ENCODE results near the gene OPRM1. TPM values are rescaled to one million over a fixed set of nuclear protein-coding genes. Genes with fewer than 3 reads are reported as not detected.

OPRM1 gene
- total RNA-seq, 1 experiment from 2014 or later: not detected

- no peak overlapping the region for H3K27ac Mint-ChIP-seq (ENCODE audit: unreplicated experiment)
- no peaks in the 10 kb centered on the region for H3K9me3 Mint-ChIP-seq (ENCODE audit: unreplicated experiment)
- Histone ChIP-seq H3K36me3 (ENCODE audit: control insufficient read depth, insufficient read depth, low read length) (no peaks in the 10 kb centered on the region), H3K27me3 (replicated peaks; ENCODE audit: control insufficient read depth, insufficient read depth, low read length) (no peaks in the 10 kb centered on the region), H3K4me1 (no peaks in the 10 kb centered on the region), H3K9me3 (no peaks in the 10 kb centered on the region), H3K4me3 (ENCODE audit: low read depth, low read length) (no peak overlapping the region)
- no peaks in the 10 kb centered on the region for H3K4me1 Mint-ChIP-seq (ENCODE audit: low read depth, unreplicated experiment)
- H3K36me3 Mint-ChIP-seq (ENCODE audit: insufficient read depth, unreplicated experiment): no peaks in the 10 kb centered on the region
- CTCF ChIA-PET: no interaction called here
- H3K4me3 Mint-ChIP-seq (ENCODE audit: unreplicated experiment): no peak overlapping the region
- POLR2A ChIA-PET: no interaction called here
- no TSS peak for BruUV-seq (replicated peaks)
- TF ChIP-seq CTCF (IDR thresholded peaks at IDR 0.05; ENCODE audit: insufficient read depth in 1 of 2, low read depth in 1 of 2, low read length in 1 of 2, severe bottlenecking in 1 of 2, unreplicated experiment in 1 of 2): no peak
- peaks cover under 1% of the 10 kb centered on the region for H3K27me3 Mint-ChIP-seq (ENCODE audit: insufficient read depth, unreplicated experiment)
- DNase-seq: no peak
- intact Hi-C loops (cut with micrococcal nuclease; ENCODE audit: unreplicated experiment): no loop called here
These were observed 174.7 kb downstream of the OPRM1 start for GRCh38 chr6:154213782-154214181.

GRCh38 chr6:154218301-154218700 lies 179.3 kb downstream of the OPRM1 start:
- ChIA-PET POLR2A (no interaction called here), CTCF (no interaction called here)
- no peaks in the 10 kb centered on the region for H3K9me3 Mint-ChIP-seq (ENCODE audit: unreplicated experiment)
- no TSS peak for BruUV-seq (replicated peaks)
- no peak overlapping the region for H3K4me3 ChIP-seq (ENCODE audit: low read depth, low read length)
- no peak overlapping the region for H3K27ac Mint-ChIP-seq (ENCODE audit: unreplicated experiment)
- intact Hi-C loops (cut with micrococcal nuclease; ENCODE audit: unreplicated experiment): no loop called here
- H3K4me1 Mint-ChIP-seq (ENCODE audit: low read depth, unreplicated experiment): no peaks in the 10 kb centered on the region
- H3K27me3 Mint-ChIP-seq (ENCODE audit: insufficient read depth, unreplicated experiment): peaks cover 5% of the 10 kb centered on the region
- no peaks in the 10 kb centered on the region for H3K4me1 ChIP-seq
- H3K27me3 ChIP-seq (replicated peaks; ENCODE audit: control insufficient read depth, insufficient read depth, low read length): no peaks in the 10 kb centered on the region
- H3K4me3 Mint-ChIP-seq (ENCODE audit: unreplicated experiment): no peak overlapping the region
- DNase-seq: no peak
- no peaks in the 10 kb centered on the region for H3K9me3 ChIP-seq
- no peaks in the 10 kb centered on the region for H3K36me3 ChIP-seq (ENCODE audit: control insufficient read depth, insufficient read depth, low read length)
- no peak for TF ChIP-seq CTCF (IDR thresholded peaks at IDR 0.05; ENCODE audit: insufficient read depth in 1 of 2, low read depth in 1 of 2, low read length in 1 of 2, severe bottlenecking in 1 of 2, unreplicated experiment in 1 of 2)
- no peaks in the 10 kb centered on the region for H3K36me3 Mint-ChIP-seq (ENCODE audit: insufficient read depth, unreplicated experiment)

GRCh38 chr6:154218787-154219186 lies 179.7 kb downstream of the OPRM1 start:
- Mint-ChIP-seq H3K9me3 (ENCODE audit: unreplicated experiment) (no peaks in the 10 kb centered on the region), H3K4me1 (ENCODE audit: low read depth, unreplicated experiment) (no peaks in the 10 kb centered on the region), H3K36me3 (ENCODE audit: insufficient read depth, unreplicated experiment) (no peaks in the 10 kb centered on the region), H3K27ac (ENCODE audit: unreplicated experiment) (no peak overlapping the region), H3K27me3 (ENCODE audit: insufficient read depth, unreplicated experiment) (peaks cover 5% of the 10 kb centered on the region), H3K4me3 (ENCODE audit: unreplicated experiment) (no peak overlapping the region)
- POLR2A ChIA-PET: no interaction called here
- CTCF ChIA-PET: no interaction called here
- no peaks in the 10 kb centered on the region for H3K4me1 ChIP-seq
- H3K27me3 ChIP-seq (replicated peaks; ENCODE audit: control insufficient read depth, insufficient read depth, low read length): no peaks in the 10 kb centered on the region
- H3K9me3 ChIP-seq: no peaks in the 10 kb centered on the region
- no TSS peak for BruUV-seq (replicated peaks)
- no peaks in the 10 kb centered on the region for H3K36me3 ChIP-seq (ENCODE audit: control insufficient read depth, insufficient read depth, low read length)
- no peak for DNase-seq
- intact Hi-C loops (cut with micrococcal nuclease; ENCODE audit: unreplicated experiment): no loop called here
- no peak for TF ChIP-seq CTCF (IDR thresholded peaks at IDR 0.05; ENCODE audit: insufficient read depth in 1 of 2, low read depth in 1 of 2, low read length in 1 of 2, severe bottlenecking in 1 of 2, unreplicated experiment in 1 of 2)
- H3K4me3 ChIP-seq (ENCODE audit: low read depth, low read length): no peak overlapping the region

Measured in Caco-2 (cell line).